Measurements from ENCODE around the gene TUBB1.

TUBB1 gene

GRCh38 chr20:59005523-59006166 lies 13.6 kb upstream of the TUBB1 start:
- Histone ChIP-seq H3K36me3 (ENCODE audit: control insufficient read depth, insufficient read depth, low read length) (peaks cover 30% of the 10 kb centered on the region), H3K27me3 (replicated peaks; ENCODE audit: control insufficient read depth, insufficient read depth, low read length) (no peaks in the 10 kb centered on the region), H3K4me3 (replicated peaks; ENCODE audit: low read depth, low read length) (peak overlapping the region; percentile 76)
- TF ChIP-seq CTCF (IDR thresholded peaks at IDR 0.05; ENCODE audit: insufficient read depth, low read length, poor library complexity, severe bottlenecking) = no peak
- no peak for DNase-seq (ENCODE audit: extremely low read depth, insufficient read length)

GRCh38 chr20:59006167-59006863 lies 12.9 kb upstream of the TUBB1 start:
- Histone ChIP-seq H3K27me3 (replicated peaks; ENCODE audit: control insufficient read depth, insufficient read depth, low read length) (no peaks in the 10 kb centered on the region), H3K36me3 (ENCODE audit: control insufficient read depth, insufficient read depth, low read length) (peaks cover 24% of the 10 kb centered on the region), H3K4me3 (replicated peaks; ENCODE audit: low read depth, low read length) (peak overlapping the region; percentile 76)
- DNase-seq (ENCODE audit: extremely low read depth, insufficient read length) = peak; percentile 59
- TF ChIP-seq CTCF (IDR thresholded peaks at IDR 0.05; ENCODE audit: insufficient read depth, low read length, poor library complexity, severe bottlenecking) = no peak

- peak within 1 kb of the TSS; percentile 76 for H3K4me3 ChIP-seq (replicated peaks; ENCODE audit: low read depth, low read length)
- H3K36me3 ChIP-seq (ENCODE audit: control insufficient read depth, insufficient read depth, low read length) = peaks cover 16% of the 10 kb centered on the region
- TF ChIP-seq CTCF (IDR thresholded peaks at IDR 0.05; ENCODE audit: insufficient read depth, low read length, poor library complexity, severe bottlenecking) = no peak
- H3K27me3 ChIP-seq (replicated peaks; ENCODE audit: control insufficient read depth, insufficient read depth, low read length) = no peaks in the 10 kb centered on the region
- peak; percentile 78 for DNase-seq (ENCODE audit: extremely low read depth, insufficient read length)
Measured at GRCh38 chr20:59006864-59007664, 12.2 kb upstream of the TUBB1 start, which contains the start of gene CTSZ. CTSZ (minus strand) TSS chr20:59007254; CDS start chr20:59007128, 126 bp downstream.

GRCh38 chr20:59007665-59008511 lies 11.3 kb upstream of the TUBB1 start:
- Histone ChIP-seq H3K4me3 (replicated peaks; ENCODE audit: low read depth, low read length) (peak overlapping the region; percentile 76), H3K27me3 (replicated peaks; ENCODE audit: control insufficient read depth, insufficient read depth, low read length) (no peaks in the 10 kb centered on the region), H3K36me3 (ENCODE audit: control insufficient read depth, insufficient read depth, low read length) (peaks cover 9% of the 10 kb centered on the region)
- TF ChIP-seq CTCF (IDR thresholded peaks at IDR 0.05; ENCODE audit: insufficient read depth, low read length, poor library complexity, severe bottlenecking) = no peak
- DNase-seq (ENCODE audit: extremely low read depth, insufficient read length) = peak; percentile 88

- no peak for DNase-seq (ENCODE audit: extremely low read depth, insufficient read length)
- no peak overlapping the region for H3K4me3 ChIP-seq (replicated peaks; ENCODE audit: low read depth, low read length)
- peaks cover 2% of the 10 kb centered on the region; the same call in 1 of the 2 replicates for H3K36me3 ChIP-seq (ENCODE audit: control insufficient read depth, insufficient read depth, low read length)
- TF ChIP-seq CTCF (IDR thresholded peaks at IDR 0.05; ENCODE audit: insufficient read depth, low read length, poor library complexity, severe bottlenecking) = no peak
- H3K27me3 ChIP-seq (replicated peaks; ENCODE audit: control insufficient read depth, insufficient read depth, low read length) = no peaks in the 10 kb centered on the region
Measured at GRCh38 chr20:59008715-59009336, 10.4 kb upstream of the TUBB1 start.

Measured in GM06990 (cell line).